ENCODE measurements around the gene C9orf50.
A peak's percentile ranks its signal among the peaks of the same experiment; 100 is the strongest.

The C9orf50 gene

DNA sequence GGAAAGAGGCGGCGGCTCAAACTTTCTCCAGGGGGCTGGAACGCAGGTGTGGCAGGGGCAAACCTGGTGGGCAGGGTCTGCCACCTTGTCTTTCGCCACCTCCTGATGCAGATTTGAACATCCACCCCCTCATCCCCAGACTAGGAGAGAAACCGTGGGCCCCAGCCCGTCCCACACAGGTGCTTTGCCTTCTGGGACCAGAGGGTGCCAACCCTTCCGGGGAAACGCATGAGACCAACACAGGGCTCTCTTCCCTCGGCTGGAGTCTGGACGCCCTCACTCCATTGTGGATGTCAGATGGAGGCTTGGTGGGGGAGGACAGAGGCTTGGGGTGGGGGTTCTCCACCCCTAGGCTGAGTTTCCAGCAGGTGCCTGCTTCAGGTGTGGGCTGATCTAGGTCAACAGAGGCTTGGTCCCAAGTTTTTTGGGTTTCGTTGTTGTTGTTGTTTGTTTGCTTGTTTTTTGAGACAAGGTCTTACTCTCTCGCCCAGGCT lies 9.5 kb downstream of the C9orf50 start:
- Histone ChIP-seq H3K27me3 (no peaks in the 10 kb centered on the region), H3K4me1 (peaks cover 0 to 52% (median 44%) of the 10 kb centered on the region in 4 donors), H3K9me3 (no peaks in the 10 kb centered on the region), H3K36me3 (no peaks in the 10 kb centered on the region), H3K27ac (peak overlapping the region; percentile 94 to 95), H3K4me3 (peak overlapping the region in 1 of 2 donors; percentile 89)
- no peak for DNase-seq
- TF ChIP-seq, protein P1, sequence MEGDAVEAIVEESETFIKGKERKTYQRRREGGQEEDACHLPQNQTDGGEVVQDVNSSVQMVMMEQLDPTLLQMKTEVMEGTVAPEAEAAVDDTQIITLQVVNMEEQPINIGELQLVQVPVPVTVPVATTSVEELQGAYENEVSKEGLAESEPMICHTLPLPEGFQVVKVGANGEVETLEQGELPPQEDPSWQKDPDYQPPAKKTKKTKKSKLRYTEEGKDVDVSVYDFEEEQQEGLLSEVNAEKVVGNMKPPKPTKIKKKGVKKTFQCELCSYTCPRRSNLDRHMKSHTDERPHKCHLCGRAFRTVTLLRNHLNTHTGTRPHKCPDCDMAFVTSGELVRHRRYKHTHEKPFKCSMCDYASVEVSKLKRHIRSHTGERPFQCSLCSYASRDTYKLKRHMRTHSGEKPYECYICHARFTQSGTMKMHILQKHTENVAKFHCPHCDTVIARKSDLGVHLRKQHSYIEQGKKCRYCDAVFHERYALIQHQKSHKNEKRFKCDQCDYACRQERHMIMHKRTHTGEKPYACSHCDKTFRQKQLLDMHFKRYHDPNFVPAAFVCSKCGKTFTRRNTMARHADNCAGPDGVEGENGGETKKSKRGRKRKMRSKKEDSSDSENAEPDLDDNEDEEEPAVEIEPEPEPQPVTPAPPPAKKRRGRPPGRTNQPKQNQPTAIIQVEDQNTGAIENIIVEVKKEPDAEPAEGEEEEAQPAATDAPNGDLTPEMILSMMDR (IDR thresholded peaks at IDR 0.05): peak in 1 of 2 experiments; percentile 58
- intact Hi-C loops (cut with DNase I; ENCODE audit: low total_unique reads): loop anchor here (2.0 to 10.0 kb wide), 2 partner anchors 217 to 473 kb away; no protein-coding TSS in a partner anchor

DNA sequence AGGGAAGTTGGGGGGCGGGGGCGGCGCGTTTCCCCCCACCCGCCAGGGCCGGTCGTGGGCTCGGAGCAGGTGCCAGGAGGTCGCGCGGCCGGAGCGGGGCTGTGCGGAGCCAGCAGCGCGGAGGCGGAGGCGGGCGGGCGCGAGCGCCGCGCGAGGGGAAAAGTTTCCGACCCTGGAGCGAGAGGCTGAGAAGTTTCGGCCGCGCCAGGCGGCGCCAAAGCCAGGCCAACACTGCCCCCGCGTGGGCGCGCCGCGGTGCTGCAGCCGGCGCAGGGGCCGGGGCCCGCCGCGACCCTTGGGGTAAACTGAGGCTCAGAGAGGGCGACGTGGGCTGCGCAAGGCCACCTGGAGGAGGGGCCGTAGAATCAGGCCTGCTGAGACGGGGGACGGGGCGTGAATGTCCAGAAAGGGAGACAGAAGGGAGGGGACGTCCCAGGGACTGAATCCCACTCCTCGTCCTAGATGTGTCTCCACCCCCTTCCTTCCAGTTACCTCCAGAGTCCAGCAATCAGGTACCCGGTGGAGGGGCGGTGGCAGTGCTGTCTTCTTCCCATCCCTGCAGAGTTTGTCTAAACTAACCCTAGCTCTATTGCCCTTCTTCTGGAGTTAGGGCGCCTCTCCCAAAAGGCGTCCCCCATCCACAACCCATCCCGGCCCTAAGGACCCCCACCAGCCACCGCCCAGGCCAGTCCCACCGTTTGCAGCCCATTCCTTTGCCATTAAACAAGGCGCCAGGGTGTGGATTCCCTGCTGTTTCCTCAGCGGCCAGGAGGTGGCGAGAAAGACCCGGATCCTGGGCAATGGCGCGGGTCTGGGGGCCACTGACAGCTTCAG lies 10.2 kb downstream of the C9orf50 start:
- H3K27ac ChIP-seq: peak overlapping the region; percentile 94 to 95
- H3K27me3 ChIP-seq: no peaks in the 10 kb centered on the region
- H3K9me3 ChIP-seq: no peaks in the 10 kb centered on the region
- TF ChIP-seq, protein P1 (IDR thresholded peaks at IDR 0.05): peak; percentile 87 to 100
- peak; percentile 73 to 87 for DNase-seq
- no peaks in the 10 kb centered on the region for H3K36me3 ChIP-seq
- intact Hi-C loops (cut with DNase I; ENCODE audit: low total_unique reads): loop anchor here (2.0 to 10.0 kb wide), 2 partner anchors 216 to 472 kb away; no protein-coding TSS in a partner anchor
- H3K4me3 ChIP-seq: peak overlapping the region; percentile 66 to 89
- peaks cover 0 to 52% (median 44%) of the 10 kb centered on the region in 4 donors for H3K4me1 ChIP-seq

DNA sequence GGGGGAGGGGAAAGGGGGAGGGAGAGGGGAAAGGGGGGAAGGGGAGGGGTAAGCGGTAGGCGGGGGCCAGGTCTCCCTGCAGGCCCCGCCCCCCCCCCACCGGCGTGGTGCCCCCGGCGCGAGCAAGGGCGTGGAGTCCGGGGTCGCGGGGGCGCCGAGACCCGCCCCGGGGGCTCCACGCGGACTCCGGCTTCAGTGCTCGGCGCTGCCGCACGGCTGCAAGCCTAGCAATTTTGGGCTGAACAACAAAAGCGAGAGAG lies 10.8 kb downstream of the C9orf50 start:
- H3K36me3 ChIP-seq: no peaks in the 10 kb centered on the region
- intact Hi-C loops (cut with DNase I; ENCODE audit: low total_unique reads): loop anchor here (2.0 to 10.0 kb wide), 2 partner anchors 215 to 471 kb away; no protein-coding TSS in a partner anchor
- DNase-seq: no peak
- H3K4me3 ChIP-seq: peak overlapping the region; percentile 66 to 89
- no peaks in the 10 kb centered on the region for H3K27me3 ChIP-seq
- H3K4me1 ChIP-seq: peaks cover 0 to 52% (median 44%) of the 10 kb centered on the region in 4 donors
- TF ChIP-seq, protein P1 (IDR thresholded peaks at IDR 0.05): no peak
- no peaks in the 10 kb centered on the region for H3K9me3 ChIP-seq
- H3K27ac ChIP-seq: peak overlapping the region; percentile 94 to 95

DNA sequence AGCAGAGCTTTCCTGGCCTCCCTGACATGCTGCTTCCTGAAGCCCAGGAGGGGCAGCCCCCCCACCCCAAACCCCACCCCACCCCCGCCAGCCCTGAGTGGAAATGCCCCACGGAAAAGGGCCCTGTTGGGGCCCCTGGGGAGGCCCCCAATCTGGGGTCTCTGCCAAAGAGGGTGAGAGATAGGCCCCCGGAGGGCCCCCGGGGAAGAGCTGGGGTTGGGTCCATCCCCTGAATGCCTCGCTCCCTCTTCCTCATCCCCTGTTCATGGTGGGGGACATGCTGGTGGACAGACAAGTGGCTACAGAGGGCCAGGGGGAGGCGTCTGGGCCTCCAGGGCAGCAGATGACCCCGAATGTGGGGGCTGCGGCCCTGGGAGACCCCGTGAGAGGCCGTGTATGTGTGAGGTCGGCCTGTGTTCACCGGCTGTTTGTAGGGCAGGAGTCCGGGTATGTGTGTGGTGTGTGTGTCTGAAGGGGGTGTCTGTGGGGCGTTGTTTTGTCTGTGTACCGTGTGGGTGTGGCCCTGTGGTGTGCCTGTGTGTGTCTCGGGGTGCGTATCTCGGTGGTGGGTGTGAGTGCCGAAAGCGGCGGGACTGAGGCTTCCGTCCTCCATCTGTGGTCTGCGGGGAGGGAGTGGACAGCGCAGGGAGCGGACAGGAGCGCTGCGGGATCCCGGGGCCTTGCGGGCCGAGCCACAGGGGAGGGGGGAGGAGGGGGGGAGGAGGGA lies 11.3 kb downstream of the C9orf50 start:
- H3K9me3 ChIP-seq: no peaks in the 10 kb centered on the region
- no peaks in the 10 kb centered on the region for H3K27me3 ChIP-seq
- peak overlapping the region; percentile 66 to 89 for H3K4me3 ChIP-seq
- DNase-seq: peak; percentile 62 to 75
- peak overlapping the region; percentile 94 to 95 for H3K27ac ChIP-seq
- H3K36me3 ChIP-seq: no peaks in the 10 kb centered on the region
- H3K4me1 ChIP-seq: peaks cover 0 to 52% (median 44%) of the 10 kb centered on the region in 4 donors
- intact Hi-C loops (cut with DNase I; ENCODE audit: low total_unique reads): loop anchor here (2.0 to 10.0 kb wide), 5 partner anchors 112 to 471 kb away; no protein-coding TSS in a partner anchor
- TF ChIP-seq, protein P1 (IDR thresholded peaks at IDR 0.05): no peak

DNA sequence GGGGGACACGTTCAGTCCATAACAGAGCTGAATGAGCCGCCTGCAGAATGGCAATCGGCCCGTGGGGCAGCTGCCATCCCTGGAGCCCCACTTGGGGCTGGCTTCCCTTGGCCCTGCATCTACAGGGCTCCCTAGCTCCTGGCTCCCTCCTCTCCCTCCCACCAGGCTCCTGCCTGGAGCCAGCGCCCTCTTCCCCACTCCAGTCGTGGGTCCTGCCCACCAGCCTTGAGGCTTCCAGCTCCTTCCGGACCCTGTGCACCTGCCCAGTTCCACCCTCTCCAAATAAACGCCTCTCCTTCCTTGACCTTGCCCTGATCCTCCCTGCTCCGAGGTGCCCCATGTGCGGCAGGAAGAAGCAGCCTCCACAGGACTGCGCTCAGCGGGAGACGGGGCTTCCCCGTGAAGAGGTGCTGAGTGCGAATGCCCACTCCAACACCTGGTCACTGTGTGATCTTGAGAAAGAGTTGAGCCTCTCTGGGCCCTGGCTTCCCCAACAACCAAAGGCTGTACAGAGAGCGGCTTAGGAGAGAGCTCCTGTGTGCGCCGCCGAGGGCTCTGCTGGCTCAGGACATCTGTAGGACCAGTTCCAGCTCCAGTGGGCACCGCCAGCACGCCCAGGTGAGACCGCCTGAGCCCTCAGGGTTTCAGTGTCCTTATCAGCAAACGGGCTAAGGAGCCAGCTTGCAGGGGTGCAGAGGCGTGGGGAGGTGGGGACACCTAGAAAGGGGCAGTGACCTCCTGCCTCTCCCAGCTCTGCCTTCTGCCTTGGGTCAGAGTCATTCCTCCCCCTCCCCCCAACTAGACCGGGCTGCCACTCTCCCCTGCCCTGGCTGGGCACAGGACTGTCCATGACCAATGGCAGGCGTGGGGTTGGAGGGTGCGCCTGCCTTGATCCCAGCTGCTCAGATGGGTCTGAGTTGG lies 12.1 kb downstream of the C9orf50 start:
- Histone ChIP-seq H3K9me3 (no peaks in the 10 kb centered on the region), H3K27me3 (no peaks in the 10 kb centered on the region), H3K27ac (peak overlapping the region; percentile 94 to 95), H3K36me3 (no peaks in the 10 kb centered on the region), H3K4me3 (no peak overlapping the region), H3K4me1 (peaks cover 0 to 51% (median 44%) of the 10 kb centered on the region in 4 donors)
- DNase-seq: peak in 1 of 2 donors; percentile 72
- TF ChIP-seq, protein P1 (IDR thresholded peaks at IDR 0.05): no peak
- intact Hi-C loops (cut with DNase I; ENCODE audit: low total_unique reads): loop anchor here (2.0 to 10.0 kb wide), 3 partner anchors 112 to 434 kb away; no protein-coding TSS in a partner anchor
